AG04450 (cell line): Measurements from ENCODE around the gene PTGS1. TPM values are rescaled to one million over a fixed set of nuclear protein-coding genes. Genes with fewer than 3 reads are reported as not detected.
"Not testable (repeated sequence)": the region's sequence is repeated elsewhere in the genome, so short reads cannot be mapped to it uniquely, and the experiment has no call there.

ENCODE experiments used
- CTCF ChIA-PET: fragments of 300-600, 350-600 bp; formaldehyde crosslinking; extraction: SDS; loops from one replicate; lab custom pipeline; 2022; ENCODE audit warnings: antibody characterized with exemption, inconsistent platforms; lab: Charles Lee
- POLR2A ChIA-PET: fragments of 350-600 bp; formaldehyde crosslinking; extraction: SDS; loops from one replicate; lab custom pipeline; 2021; ENCODE audit warnings: antibody characterized with exemption, inconsistent platforms; lab: Yijun Ruan, JAX
- DNase-seq: peaks from one replicate; pipeline ENCODE4 v3.0.0-alpha.2; 2011; ENCODE audit warnings: low read depth, low spot score
- H3K27ac ChIP-seq: one replicate; pipeline ENCODE4 v1.5.1; 2012; ENCODE audit warnings: low read depth, low read length, control low read depth
- H3K27me3 ChIP-seq: one replicate; pipeline ENCODE4 v1.6.0; 2012; ENCODE audit warnings: low read length; ENCODE audit not compliant: control insufficient read depth, insufficient read depth
- H3K4me3 ChIP-seq: 2 replicates; pipeline ENCODE4 v1.5.1; 2011; ENCODE audit warnings: mild to moderate bottlenecking, low read depth, low read length, control low read depth
- H3K9me3 ChIP-seq: 2 replicates; pipeline ENCODE4 v1.5.1; 2012; ENCODE audit warnings: low read length; ENCODE audit not compliant: control insufficient read depth, insufficient read depth
- polyA plus RNA-seq: library from polyadenylated mRNA; depleted of rRNA; stranded (reverse); fragments of >200 nt; gene quantifications from 2 replicates; pipeline ENCODE4 v1.2.3, GENCODE V29; 2011
- TF ChIP-seq, protein P1 (sequence below): IDR thresholded peaks from 2 replicates; pipeline ENCODE4 v1.5.1; 2011; ENCODE audit warnings: low read depth, low read length, control low read depth, inconsistent platforms

The PTGS1 gene
- polyA plus RNA-seq, 1 experiment = 83.1 TPM

- H3K27ac ChIP-seq = no peak overlapping the region
- no peak for DNase-seq
- H3K9me3 ChIP-seq = no peaks in the 10 kb centered on the region; the same call in none of the 2 replicates
- no peaks in the 10 kb centered on the region for H3K27me3 ChIP-seq
- TF ChIP-seq, protein P1, sequence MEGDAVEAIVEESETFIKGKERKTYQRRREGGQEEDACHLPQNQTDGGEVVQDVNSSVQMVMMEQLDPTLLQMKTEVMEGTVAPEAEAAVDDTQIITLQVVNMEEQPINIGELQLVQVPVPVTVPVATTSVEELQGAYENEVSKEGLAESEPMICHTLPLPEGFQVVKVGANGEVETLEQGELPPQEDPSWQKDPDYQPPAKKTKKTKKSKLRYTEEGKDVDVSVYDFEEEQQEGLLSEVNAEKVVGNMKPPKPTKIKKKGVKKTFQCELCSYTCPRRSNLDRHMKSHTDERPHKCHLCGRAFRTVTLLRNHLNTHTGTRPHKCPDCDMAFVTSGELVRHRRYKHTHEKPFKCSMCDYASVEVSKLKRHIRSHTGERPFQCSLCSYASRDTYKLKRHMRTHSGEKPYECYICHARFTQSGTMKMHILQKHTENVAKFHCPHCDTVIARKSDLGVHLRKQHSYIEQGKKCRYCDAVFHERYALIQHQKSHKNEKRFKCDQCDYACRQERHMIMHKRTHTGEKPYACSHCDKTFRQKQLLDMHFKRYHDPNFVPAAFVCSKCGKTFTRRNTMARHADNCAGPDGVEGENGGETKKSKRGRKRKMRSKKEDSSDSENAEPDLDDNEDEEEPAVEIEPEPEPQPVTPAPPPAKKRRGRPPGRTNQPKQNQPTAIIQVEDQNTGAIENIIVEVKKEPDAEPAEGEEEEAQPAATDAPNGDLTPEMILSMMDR = no peak
- H3K4me3 ChIP-seq = no peak overlapping the region
- POLR2A ChIA-PET = interaction anchor here (0.7 kb wide), 1 partner anchor 525 kb away, joined by 4 read pairs; the partner anchor contains the start of gene ZBTB26
- CTCF ChIA-PET = no interaction called here
Measured at GRCh38 chr9:122406070-122406890, 35.5 kb downstream of the PTGS1 start.

- CTCF ChIA-PET = not testable (repeated sequence)
Measured at GRCh38 chr9:122414108-122414507, 43.3 kb downstream of the PTGS1 start.

GRCh38 chr9:122418016-122418415 lies 47.2 kb downstream of the PTGS1 start:
- TF ChIP-seq, protein P1 = no peak
- Histone ChIP-seq H3K4me3 (no peak overlapping the region), H3K9me3 (peaks cover 15% of the 10 kb centered on the region; the same call in 1 of the 2 replicates), H3K27ac (no peak overlapping the region), H3K27me3 (no peaks in the 10 kb centered on the region)
- ChIA-PET CTCF (no interaction called here), POLR2A (no interaction called here)
- DNase-seq = no peak

More at GRCh38 chr9:122414108-122414507, 43.3 kb downstream of the PTGS1 start:
- DNase-seq, POLR2A ChIA-PET, H3K27me3 ChIP-seq, H3K4me3 ChIP-seq, H3K27ac ChIP-seq, H3K9me3 ChIP-seq: not testable (repeated sequence)

DNA sequence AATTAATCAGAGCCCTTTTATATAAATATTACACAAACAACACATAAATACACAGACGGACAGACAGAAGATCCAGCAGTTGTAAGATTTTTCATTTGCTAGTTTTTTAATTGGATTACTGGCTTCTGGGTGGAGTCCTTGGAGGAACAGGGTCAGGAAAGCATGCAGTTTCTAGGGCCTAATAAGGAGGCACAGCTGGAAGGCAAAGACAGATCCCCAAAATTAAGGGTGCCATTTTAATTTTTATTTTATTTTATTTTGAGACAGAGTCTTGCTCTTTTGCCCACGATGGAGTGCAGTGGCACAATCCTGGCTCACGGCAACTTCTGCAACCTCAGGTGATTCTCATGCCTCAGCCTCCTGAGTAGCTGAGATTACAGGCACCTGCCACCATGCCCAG lies 49.5 kb downstream of the PTGS1 start:
- H3K4me3 ChIP-seq = no peak overlapping the region
- DNase-seq = no peak
- H3K27ac ChIP-seq = no peak overlapping the region
- ChIA-PET CTCF (no interaction called here), POLR2A (no interaction called here)
- TF ChIP-seq, protein P1 = no peak
- H3K9me3 ChIP-seq = peaks cover 15% of the 10 kb centered on the region; the same call in 1 of the 2 replicates
- H3K27me3 ChIP-seq = no peaks in the 10 kb centered on the region

GRCh38 chr9:122425087-122425486 lies 54.3 kb downstream of the PTGS1 start:
- CTCF ChIA-PET = interaction anchor here (1.4 kb wide), 1 partner anchor 26 kb away, joined by 3 read pairs; no protein-coding TSS in a partner anchor
- no peak overlapping the region for H3K27ac ChIP-seq
- H3K27me3 ChIP-seq = no peaks in the 10 kb centered on the region
- POLR2A ChIA-PET = no interaction called here
- H3K9me3 ChIP-seq = peaks cover 15% of the 10 kb centered on the region; the same call in 1 of the 2 replicates
- TF ChIP-seq, protein P1 = no peak
- no peak for DNase-seq
- no peak overlapping the region for H3K4me3 ChIP-seq
